ENCODE results near the gene FANCI. TPM values are rescaled to one million over a fixed set of nuclear protein-coding genes. Genes with fewer than 3 reads are reported as not detected.

The FANCI gene
- total RNA-seq, 1 donor from 2014 or later: 4.1 TPM

DNA sequence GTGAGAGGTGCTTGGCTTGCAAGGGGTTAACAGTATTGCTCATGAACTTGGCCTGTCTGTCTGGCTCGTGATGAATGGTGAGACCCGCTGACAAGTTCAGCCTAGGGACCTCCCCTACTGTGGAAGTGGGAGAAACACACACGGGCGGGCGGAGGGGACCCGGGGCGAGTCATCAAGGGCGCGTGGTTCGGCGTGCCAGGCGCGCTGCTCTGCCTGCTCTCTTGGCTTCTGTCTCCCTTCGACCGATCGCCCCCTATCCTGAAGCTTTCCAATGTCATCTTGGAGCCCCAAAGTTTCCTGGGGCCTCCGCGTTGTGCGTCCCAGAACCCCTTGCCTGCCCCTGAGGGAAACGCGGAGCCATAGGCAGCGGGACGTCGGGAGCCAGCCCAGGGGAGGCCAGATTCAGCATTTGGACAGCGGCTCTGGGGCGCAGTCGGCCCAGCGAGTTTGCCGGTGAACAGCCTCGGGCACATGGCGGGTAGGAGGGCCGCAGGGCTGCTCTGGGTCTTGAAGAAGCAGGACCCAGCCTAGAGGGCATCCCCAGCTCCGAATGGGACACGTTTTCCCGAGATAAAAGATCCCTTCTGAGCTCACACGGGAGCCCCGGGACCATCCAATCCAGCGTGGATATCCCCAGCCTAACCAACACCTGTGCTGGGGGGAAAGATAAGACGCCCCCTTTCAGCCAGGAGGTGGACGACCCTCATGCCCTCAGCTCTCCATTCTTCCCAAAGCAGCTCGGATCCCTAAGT is 117.8 kb downstream of the FANCI start:
- no peaks in the 10 kb centered on the region for H3K36me3 ChIP-seq
- intact Hi-C loops (cut with DNase I): no loop called here
- ATAC-seq: peak; percentile 53
- TF ChIP-seq, protein P1, sequence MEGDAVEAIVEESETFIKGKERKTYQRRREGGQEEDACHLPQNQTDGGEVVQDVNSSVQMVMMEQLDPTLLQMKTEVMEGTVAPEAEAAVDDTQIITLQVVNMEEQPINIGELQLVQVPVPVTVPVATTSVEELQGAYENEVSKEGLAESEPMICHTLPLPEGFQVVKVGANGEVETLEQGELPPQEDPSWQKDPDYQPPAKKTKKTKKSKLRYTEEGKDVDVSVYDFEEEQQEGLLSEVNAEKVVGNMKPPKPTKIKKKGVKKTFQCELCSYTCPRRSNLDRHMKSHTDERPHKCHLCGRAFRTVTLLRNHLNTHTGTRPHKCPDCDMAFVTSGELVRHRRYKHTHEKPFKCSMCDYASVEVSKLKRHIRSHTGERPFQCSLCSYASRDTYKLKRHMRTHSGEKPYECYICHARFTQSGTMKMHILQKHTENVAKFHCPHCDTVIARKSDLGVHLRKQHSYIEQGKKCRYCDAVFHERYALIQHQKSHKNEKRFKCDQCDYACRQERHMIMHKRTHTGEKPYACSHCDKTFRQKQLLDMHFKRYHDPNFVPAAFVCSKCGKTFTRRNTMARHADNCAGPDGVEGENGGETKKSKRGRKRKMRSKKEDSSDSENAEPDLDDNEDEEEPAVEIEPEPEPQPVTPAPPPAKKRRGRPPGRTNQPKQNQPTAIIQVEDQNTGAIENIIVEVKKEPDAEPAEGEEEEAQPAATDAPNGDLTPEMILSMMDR (IDR thresholded peaks at IDR 0.05): no peak
- H3K4me3 ChIP-seq: no peak overlapping the region
- peaks cover 95% of the 10 kb centered on the region for H3K27me3 ChIP-seq
- no peak overlapping the region for H3K27ac ChIP-seq
- H3K9me3 ChIP-seq: no peaks in the 10 kb centered on the region
- DNase-seq: peak; percentile 84
- peaks cover 10% of the 10 kb centered on the region for H3K4me1 ChIP-seq

DNA sequence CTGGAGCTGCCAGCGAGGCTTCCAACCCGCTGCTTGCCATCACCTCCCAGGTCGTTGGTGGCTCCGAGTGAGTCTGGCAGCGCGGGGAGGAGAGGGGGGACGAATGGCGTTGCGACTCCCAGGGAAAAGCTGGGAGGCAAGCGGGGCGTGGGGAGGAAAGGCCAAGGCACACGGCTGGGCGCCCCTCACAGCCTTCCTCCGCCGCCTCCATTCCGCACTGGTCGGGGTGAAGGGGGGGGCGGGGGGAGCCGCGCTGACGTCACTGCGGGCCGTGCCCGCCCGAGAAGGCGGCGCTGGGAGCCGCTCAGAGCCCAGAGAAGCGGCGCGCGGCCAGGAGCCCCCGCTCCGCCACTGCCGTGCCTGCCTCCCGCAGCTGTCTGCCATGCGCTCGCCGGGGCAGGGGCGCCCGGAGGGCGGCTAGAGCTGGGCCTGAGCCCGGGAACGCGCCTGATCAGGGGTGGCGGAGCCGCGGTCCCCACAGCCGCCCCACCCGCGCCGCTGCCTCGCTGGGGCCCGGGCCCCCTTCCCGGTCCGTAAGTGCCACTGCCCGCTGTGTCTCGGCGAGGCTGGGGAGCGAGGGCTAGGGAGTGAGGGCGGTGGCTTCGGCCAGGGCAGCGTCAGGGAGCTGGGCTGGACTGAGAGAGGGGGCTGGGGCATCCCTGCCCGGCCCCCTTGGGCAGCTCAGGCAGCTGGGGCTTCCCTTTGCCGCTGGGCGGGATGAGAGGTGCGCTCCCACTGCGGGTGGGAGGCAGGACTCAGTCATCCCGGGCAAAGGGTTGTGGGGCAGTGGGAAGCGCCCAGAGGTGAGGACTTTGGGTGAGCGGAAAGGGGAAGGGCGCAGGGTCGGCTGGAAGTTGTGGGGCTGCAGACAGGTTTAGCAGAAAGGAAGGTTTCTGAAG is 118.7 kb downstream of the FANCI start:
- Histone ChIP-seq H3K4me1 (peaks cover 13% of the 10 kb centered on the region), H3K36me3 (no peaks in the 10 kb centered on the region), H3K9me3 (no peaks in the 10 kb centered on the region), H3K27me3 (peaks cover 95% of the 10 kb centered on the region), H3K4me3 (no peak overlapping the region), H3K27ac (no peak overlapping the region)
- ATAC-seq (no peak), DNase-seq (no peak)
- TF ChIP-seq, protein P1 (IDR thresholded peaks at IDR 0.05): no peak
- intact Hi-C loops (cut with DNase I): no loop called here

DNA sequence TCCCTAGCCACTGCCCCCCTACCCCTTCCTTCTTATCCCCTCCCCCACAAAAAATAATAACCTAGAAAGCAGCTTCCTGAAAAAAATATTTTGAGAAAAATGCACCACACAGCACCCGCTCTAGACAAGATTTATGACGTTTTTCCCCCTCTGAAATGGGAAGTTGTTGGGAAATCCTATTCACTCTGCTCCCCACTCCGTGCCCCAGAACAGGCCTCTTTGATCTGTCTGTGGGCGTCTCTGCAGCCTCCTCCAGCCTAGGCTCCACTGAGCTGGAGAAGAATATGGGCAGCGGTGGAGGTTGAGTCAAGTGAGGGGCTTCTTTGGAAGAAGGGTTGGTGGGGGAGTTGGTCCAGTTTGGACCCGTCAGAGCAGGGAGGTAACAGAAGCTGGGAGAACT is 119.4 kb downstream of the FANCI start:
- Histone ChIP-seq H3K9me3 (no peaks in the 10 kb centered on the region), H3K4me3 (no peak overlapping the region), H3K27me3 (peaks cover 95% of the 10 kb centered on the region), H3K36me3 (no peaks in the 10 kb centered on the region), H3K27ac (no peak overlapping the region), H3K4me1 (peaks cover 19% of the 10 kb centered on the region)
- DNase-seq (no peak), ATAC-seq (no peak)
- intact Hi-C loops (cut with DNase I): no loop called here
- TF ChIP-seq, protein P1 (IDR thresholded peaks at IDR 0.05): no peak

DNA sequence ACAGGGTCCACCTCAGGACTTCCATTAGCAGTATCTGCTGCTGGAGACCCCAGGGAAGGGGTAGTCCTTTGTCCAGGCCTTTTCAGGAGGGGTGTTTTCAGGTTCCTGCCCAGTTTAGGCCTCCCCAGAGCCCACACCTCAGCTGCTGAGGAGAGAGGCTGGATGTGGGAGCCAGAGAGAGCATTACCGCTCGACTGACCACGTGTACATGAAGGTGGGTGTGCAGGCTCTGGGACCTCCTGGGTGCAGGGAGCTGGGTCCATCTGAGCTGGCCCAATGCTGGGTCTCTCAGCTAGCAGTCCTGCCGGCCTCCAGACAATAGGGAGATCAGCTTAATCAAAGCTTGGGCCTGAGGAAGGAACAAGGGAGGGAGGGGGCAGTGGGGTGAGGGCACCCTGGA is 120.0 kb downstream of the FANCI start:
- intact Hi-C loops (cut with DNase I): no loop called here
- TF ChIP-seq, protein P1 (IDR thresholded peaks at IDR 0.05): no peak
- no peak overlapping the region for H3K4me3 ChIP-seq
- H3K4me1 ChIP-seq: peaks cover 19% of the 10 kb centered on the region
- no peak overlapping the region for H3K27ac ChIP-seq
- no peaks in the 10 kb centered on the region for H3K9me3 ChIP-seq
- no peaks in the 10 kb centered on the region for H3K36me3 ChIP-seq
- ATAC-seq (no peak), DNase-seq (no peak)
- H3K27me3 ChIP-seq: peaks cover 98% of the 10 kb centered on the region

DNA sequence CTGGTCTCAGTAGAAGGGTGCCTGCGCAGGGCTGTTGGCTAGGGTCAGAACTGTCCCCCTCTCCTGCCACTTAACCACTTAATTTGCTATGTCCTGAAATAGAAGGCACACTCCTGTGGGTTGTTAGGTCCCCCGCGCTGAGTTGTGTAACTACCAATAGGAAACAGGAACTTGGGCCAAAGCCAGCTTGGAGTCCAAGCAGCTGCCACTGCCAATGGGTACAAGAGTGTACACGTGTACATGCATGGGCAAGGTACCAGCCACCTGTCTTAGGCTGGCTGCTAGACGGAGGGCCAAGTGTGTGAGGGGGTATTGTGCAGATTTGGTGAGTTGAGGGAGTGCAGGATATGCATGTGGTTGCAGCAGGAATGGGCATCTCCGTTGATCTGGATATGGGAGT is 120.6 kb downstream of the FANCI start:
- ATAC-seq: peak; percentile 52
- DNase-seq: no peak

More for the DNA sequence above, 120.6 kb downstream of the FANCI start:
- Histone ChIP-seq H3K4me3 (no peak overlapping the region), H3K9me3 (no peaks in the 10 kb centered on the region), H3K4me1 (peaks cover 13% of the 10 kb centered on the region), H3K27ac (no peak overlapping the region), H3K27me3 (peaks cover 98% of the 10 kb centered on the region), H3K36me3 (no peaks in the 10 kb centered on the region)
- intact Hi-C loops (cut with DNase I): no loop called here
- TF ChIP-seq, protein P1 (IDR thresholded peaks at IDR 0.05): no peak
